ENCODE data around the gene WWC2.
A peak's percentile ranks its signal among the peaks of the same experiment; 100 is the strongest.
"Not testable (repeated sequence)": the region's sequence is repeated elsewhere in the genome, so short reads cannot be mapped to it uniquely, and the experiment has no call there.

Gene WWC2

DNA sequence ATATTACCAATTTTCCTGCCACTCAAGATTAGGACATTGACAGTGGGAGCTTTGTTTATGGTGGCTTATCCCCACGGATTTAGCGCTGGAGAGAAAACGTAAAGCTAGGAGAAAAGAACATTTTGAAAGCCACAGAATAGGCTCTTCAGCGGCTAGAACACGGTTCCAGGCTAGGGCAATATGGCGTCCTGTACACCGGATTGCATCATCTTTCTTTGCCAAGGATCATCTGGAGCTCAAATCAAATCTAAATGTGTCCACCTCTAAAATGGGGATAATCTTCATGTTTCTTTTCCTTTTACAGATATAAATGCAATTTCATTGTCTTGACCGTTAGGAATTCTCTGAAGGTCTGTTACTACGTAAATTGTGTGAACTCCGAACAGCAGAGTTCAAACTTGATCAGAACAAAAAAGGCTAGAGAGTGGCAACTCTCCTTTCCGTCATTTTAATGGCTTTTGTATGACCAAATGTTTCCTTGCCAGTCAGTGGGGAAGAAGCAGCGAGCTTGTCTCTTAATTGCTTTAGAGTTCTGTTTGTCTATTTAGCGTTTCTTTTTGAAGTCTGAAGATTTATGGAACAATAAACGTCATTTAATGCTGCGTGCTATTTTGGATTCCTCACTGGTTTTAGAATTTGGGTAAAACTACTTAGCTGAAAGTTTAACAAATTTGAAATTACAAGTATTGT is 2.6 kb upstream of the WWC2 start:
- no peaks in the 10 kb centered on the region for H3K4me1 Mint-ChIP-seq
- H3K9me3 Mint-ChIP-seq = no peaks in the 10 kb centered on the region
- no peak overlapping the region for H3K27ac Mint-ChIP-seq
- H3K4me3 Mint-ChIP-seq = no peak overlapping the region
- DNase-seq = no peak
- no peak for ATAC-seq
- peaks cover 21% of the 10 kb centered on the region for H3K27me3 Mint-ChIP-seq

DNA sequence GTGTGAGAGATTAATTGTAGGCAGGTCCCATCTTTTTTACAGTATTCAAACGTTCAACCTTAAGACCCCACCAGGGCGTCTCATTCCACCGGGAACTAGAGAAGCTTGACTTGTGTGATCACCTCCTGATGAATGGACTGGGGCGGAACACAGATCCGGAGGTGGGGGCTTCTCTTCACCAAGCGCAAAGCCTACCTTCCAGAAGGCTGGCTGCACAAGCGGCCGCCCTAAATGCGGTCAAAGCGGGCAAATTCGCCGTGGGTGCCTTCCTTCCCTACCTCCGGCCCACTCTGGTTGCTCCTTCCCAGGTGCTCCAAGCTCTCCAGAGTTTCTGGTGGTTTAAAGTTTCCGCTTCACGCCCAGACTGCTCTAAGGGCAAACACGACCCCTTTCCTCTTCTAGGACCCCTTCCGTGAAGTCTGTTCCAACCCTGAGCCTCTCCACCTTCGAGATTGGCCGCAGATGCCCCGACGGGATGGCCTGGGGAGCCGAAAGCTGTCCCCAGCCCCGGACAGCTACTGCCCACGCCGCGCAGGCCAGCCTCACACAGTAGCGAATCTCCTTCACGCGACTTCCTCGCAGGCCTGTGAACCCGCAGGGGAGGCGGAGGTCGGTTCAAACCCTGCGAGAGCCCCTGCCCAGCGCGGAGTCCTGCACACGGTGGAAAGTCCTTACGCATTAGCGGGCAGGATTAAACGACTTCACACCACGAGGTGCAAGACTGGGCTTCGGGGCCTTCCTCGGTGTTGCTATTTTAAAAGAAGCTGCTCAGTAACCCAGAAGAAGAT is 1.6 kb upstream of the WWC2 start:
- H3K4me3 Mint-ChIP-seq = peak overlapping the region; percentile 20 to 45
- peaks cover 31% of the 10 kb centered on the region for H3K27me3 Mint-ChIP-seq
- H3K9me3 Mint-ChIP-seq = no peaks in the 10 kb centered on the region
- ATAC-seq (no peak), DNase-seq (peak in 1 of 2 donors; percentile 8)
- H3K27ac Mint-ChIP-seq = no peak overlapping the region
- H3K4me1 Mint-ChIP-seq = no peaks in the 10 kb centered on the region

DNA sequence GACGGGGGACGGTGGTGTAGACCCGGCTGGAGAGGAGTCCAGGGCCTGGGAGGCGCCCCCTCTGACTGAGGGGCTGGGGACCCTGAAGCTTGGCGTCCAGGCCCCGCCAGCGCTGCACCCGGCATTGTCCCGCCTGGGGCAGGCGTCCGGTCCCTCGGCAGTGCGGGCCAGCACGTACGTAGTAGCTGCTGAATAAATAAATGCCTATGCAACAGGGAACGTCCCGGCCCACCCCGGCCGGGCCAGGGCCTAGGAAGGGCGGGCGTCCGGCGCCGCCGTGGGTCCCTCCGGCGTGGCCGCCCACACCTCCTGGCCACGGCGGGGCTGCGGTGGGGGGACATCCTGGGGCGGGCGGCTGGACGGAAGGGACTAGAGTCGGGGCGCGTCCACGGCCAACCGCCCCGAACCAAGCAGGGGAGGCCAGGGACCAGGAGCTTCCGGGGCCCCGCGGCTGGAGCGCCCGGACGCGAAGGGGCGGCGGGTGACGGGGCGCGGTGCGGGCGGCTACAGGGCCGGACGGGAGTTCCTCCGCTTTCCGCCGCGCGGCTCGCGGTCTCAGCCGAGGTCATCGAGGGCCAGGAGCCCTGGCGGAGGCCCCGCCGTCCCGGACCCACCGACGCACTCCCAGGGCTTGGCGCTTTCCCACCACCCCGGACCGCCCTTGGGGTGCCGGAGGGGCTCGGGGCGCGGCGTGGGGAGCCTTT is 886 bp upstream of the WWC2 start:
- H3K9me3 Mint-ChIP-seq = no peaks in the 10 kb centered on the region
- peaks cover 37% of the 10 kb centered on the region for H3K27me3 Mint-ChIP-seq
- H3K27ac Mint-ChIP-seq = no peak overlapping the region
- H3K4me1 Mint-ChIP-seq = no peaks in the 10 kb centered on the region
- H3K4me3 Mint-ChIP-seq = peak overlapping the region; percentile 76 to 78
- peak; percentile 63 for ATAC-seq
- DNase-seq = peak; percentile 30 to 41

DNA sequence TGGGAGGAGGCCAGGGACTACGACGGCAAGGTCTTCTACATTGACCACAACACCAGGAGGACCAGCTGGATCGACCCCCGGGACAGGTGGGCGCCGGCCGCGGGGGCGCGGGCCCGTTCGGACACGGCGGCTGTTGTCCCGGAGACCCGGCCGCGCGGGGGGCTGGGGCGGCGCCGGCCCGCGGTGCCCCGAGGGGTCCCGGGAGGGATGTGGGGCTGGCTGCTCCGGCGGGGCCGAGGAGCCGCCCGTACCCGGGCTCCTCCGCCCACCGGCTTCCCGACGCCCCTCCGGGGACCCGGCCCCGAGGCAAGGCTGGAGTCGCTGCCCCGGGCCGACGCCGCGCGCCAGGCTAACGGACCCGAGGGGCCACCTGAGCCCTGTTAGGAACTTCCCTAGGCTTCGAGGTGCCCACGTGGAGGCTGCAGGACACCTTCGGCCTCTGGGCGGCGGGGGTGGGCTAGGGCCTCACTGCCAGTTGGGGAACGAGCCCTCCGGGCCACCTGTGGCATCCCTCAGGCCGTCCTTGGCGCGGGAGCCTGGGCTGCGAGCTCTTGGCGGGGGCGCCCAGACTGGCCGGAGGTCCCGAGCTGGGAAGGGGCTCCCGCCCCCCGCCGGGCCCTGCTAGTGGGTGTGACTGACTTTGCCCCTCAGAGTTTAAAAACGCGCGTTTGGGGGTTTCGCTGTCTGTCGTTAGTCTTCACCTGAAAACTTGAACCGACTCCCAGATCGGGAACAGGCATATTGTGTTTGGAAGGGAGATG is 660 bp downstream of the WWC2 start:
- Mint-ChIP-seq H3K9me3 (no peaks in the 10 kb centered on the region), H3K4me1 (no peaks in the 10 kb centered on the region), H3K27me3 (peaks cover 37% of the 10 kb centered on the region), H3K27ac (no peak overlapping the region), H3K4me3 (peak overlapping the region; percentile 57 to 72)
- DNase-seq (peak; percentile 27 to 33), ATAC-seq (peak; percentile 32)

DNA sequence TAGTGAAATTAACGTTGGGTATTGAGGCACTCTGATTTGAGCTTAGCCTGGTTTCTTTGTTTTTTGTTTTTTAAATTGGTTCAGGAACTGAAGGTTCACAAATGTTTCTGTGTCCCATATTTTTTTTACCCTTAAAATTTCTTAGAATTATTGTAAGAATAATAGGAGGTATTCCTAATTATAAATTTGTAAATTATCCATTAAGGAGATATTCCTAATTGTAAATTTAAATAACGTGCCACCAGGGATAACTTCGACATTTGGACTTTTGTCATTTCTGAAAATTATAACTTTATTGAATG is 1.2 kb downstream of the WWC2 start:
- Mint-ChIP-seq H3K4me3 (peak overlapping the region; percentile 57 to 72), H3K27me3 (peaks cover 37% of the 10 kb centered on the region), H3K9me3 (no peaks in the 10 kb centered on the region), H3K4me1 (no peaks in the 10 kb centered on the region), H3K27ac (no peak overlapping the region)
- DNase-seq = no peak
- no peak for ATAC-seq

DNA sequence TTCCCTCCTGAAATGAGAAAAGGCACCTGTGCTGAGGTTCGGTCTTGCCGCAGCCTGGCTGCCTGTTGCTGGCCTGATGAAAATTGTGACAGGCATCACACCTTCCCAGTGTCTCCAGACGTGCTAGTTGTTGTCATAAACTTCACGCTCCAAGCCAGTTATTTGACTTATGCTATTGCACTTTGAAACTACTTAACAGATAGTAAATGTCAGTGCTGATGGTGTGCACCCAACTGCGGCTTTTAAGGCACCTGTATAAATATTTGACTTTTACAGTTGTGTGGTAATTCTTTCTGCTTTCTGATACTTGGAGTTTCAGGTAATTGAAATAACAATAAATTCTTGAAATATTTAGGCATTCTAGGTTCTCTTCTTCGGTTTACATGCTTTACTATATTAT is 1.8 kb downstream of the WWC2 start:
- H3K27ac Mint-ChIP-seq = no peak overlapping the region
- no peak for ATAC-seq
- H3K9me3 Mint-ChIP-seq = no peaks in the 10 kb centered on the region
- H3K4me3 Mint-ChIP-seq = no peak overlapping the region
- no peak for DNase-seq
- no peaks in the 10 kb centered on the region for H3K4me1 Mint-ChIP-seq
- peaks cover 37% of the 10 kb centered on the region for H3K27me3 Mint-ChIP-seq

DNA sequence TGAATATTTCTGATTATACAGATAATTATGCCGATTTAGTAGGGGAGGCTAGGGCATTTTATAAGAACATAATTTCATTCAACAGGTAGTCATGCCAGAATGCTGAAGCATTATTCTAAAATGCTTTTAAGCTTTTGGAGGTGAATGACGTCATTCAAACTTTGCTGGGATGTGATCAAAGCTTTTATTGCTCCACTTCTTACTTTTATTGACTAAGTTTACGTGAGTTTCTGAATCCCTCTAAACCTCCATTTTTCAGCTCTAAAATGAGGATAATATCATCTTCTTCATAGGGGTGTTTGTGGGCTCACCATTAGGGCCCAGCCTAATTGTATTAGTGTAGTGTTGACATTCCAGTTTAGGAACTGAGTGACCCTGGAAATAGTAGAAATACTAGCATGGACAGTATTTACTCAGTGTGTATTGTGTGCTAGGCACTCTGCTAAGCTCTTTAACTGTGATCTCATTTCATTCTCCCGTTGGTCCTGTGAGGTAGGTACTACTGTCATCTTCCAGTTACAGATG is 3.0 kb downstream of the WWC2 start:
- DNase-seq (no peak), ATAC-seq (no peak)
- H3K4me3 Mint-ChIP-seq = no peak overlapping the region
- H3K27me3 Mint-ChIP-seq = peaks cover 34% of the 10 kb centered on the region
- H3K9me3 Mint-ChIP-seq = no peaks in the 10 kb centered on the region
- H3K4me1 Mint-ChIP-seq = no peaks in the 10 kb centered on the region
- H3K27ac Mint-ChIP-seq = no peak overlapping the region

DNA sequence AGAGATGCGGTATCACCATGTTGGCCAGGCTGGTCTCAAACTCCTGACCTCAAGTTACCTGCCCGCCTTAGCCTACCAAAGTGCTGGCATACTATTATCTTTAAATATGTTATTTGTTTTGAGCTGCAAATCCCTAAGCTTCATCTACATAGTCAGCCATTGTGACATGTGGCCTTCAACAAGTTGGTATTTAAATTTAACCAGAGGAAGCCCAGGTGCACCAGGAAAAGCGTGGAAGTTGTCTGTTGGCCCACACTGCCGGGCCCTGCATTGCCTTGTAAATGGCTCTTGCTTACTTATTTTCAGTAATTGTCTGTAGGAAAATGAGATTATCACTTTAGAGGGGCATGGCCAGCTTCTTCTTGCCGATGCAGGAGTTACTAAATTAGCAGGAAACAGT is 6.0 kb downstream of the WWC2 start:
- Mint-ChIP-seq H3K4me1 (no peaks in the 10 kb centered on the region), H3K27me3 (peaks cover 31% of the 10 kb centered on the region), H3K27ac (no peak overlapping the region), H3K4me3 (no peak overlapping the region), H3K9me3 (no peaks in the 10 kb centered on the region)
- no peak for DNase-seq
- no peak for ATAC-seq

DNA sequence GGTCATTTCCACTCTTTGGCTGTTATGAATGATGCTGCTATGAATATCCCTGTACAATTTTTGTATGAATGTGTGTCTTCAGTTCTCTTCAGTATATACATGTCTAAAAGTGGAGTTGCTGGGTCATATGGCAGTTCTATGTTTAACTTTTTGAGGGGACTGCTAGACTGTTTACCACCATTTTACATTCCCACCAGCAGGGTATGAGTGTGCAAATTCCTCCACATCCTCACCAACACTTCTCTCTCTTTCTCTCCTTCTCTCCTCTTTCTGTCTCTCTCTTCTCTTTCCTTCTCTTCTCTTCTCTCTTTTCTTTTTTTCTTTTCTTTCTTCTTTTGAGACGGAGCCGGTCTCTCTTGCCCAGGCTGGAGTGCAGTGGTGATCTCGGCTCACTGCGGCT is 7.8 kb downstream of the WWC2 start:
- H3K27ac Mint-ChIP-seq = no peak overlapping the region
- H3K9me3 Mint-ChIP-seq = no peaks in the 10 kb centered on the region
- no peak overlapping the region for H3K4me3 Mint-ChIP-seq
- peaks cover 26% of the 10 kb centered on the region for H3K27me3 Mint-ChIP-seq
- no peak for DNase-seq
- ATAC-seq = no peak
- H3K4me1 Mint-ChIP-seq = no peaks in the 10 kb centered on the region

DNA sequence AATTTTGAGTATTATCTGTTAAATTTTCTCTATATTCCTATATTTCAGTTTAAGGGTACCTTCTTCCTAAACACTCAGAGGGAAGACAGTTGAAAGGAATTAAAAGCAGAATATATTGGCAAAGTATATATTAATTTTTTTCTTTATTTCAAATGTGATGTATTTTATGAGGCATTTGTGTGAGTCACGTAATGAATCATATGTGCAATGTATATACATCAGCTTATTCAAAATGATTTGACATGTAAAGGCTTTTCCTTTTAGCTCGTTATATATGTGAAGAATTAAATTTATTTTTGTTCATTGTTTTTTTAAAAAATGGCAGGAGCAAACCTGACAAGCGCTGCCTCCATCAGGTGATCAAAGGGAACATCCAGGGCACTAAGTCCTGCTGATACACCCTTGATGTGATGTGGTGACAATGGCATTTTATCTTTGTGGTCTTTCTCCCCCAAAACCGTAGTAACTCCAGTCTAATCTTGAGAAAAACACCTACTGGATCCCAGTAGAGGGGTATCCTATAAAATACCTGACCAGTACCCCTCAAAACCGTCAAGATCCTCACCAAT is 8.9 kb downstream of the WWC2 start:
- H3K27ac Mint-ChIP-seq = no peak overlapping the region

DNA sequence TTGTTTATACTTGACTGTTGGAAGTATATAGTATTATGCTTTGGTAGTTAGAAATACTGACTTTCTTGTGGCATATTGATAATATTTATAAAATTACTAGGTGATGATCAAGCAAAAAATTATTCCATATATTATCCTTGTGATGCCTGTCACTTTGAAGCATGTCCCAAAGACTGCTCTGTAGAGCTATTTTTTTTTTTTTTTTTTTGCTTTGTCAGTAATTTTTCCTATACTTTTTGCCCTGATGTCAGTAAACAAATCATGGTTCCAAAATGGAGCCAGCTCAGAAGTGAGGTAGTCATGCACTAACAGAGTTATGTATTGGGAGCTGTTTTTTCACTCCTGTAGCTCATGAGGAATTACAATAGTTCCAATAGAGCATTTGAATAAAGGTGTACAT is 11.2 kb downstream of the WWC2 start:
- DNase-seq = no peak
- Mint-ChIP-seq H3K27ac (no peak overlapping the region), H3K9me3 (no peaks in the 10 kb centered on the region), H3K4me3 (no peak overlapping the region), H3K4me1 (no peaks in the 10 kb centered on the region), H3K27me3 (peaks cover 14% of the 10 kb centered on the region)
- ATAC-seq = no peak

More for the DNA sequence above, 8.9 kb downstream of the WWC2 start:
- no peak overlapping the region for H3K4me3 Mint-ChIP-seq
- no peaks in the 10 kb centered on the region for H3K4me1 Mint-ChIP-seq
- peaks cover 15% of the 10 kb centered on the region for H3K27me3 Mint-ChIP-seq
- ATAC-seq = no peak
- H3K9me3 Mint-ChIP-seq = no peaks in the 10 kb centered on the region
- no peak for DNase-seq

DNA sequence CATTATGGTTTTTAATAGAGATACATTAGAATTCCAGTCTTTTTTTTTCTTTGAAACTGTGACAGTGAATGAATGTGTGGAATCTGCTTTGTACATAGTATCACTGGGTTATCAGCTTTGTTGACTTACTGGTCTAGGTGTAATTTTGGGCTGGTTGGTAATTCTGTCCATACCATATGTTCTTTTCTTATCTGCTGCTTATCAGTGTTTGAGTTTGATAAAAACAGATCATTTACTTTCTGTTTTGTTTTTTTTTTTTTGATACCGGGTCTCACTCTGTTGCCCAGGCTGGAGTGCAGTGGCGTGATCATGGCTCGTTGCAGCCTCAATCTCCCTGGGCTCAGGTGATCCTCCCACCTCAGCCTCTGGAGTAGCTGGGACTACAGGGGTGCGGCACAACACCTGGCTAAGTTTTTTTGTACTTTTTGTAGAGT is 12.4 kb downstream of the WWC2 start:
- Mint-ChIP-seq H3K9me3 (no peaks in the 10 kb centered on the region), H3K4me1 (no peaks in the 10 kb centered on the region), H3K27ac (no peak overlapping the region), H3K4me3 (no peak overlapping the region), H3K27me3 (peaks cover 13% of the 10 kb centered on the region)
- ATAC-seq (no peak), DNase-seq (no peak)

DNA sequence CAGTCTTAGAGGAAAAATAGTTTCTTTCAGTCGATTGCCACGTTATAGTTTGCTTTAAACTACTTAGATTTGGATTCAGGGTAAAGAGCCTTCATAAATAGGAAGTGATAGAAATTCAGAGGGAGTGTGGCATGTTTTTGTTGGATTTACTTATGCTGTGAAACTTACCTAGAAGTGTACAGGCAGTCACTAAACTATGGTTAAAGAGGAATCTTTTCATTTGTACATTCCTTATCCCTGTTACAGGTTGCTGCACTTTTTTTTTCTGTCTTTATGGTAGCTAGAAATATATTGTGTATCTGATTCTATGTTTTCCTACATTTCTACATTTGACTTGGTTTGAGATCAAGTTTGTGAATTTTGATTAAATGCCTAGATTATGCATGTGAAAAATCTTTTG is 19.1 kb downstream of the WWC2 start:
- no peak for ATAC-seq
- no peaks in the 10 kb centered on the region for H3K9me3 Mint-ChIP-seq
- no peak overlapping the region for H3K4me3 Mint-ChIP-seq
- H3K27ac Mint-ChIP-seq = no peak overlapping the region
- H3K27me3 Mint-ChIP-seq = no peaks in the 10 kb centered on the region
- no peak for DNase-seq
- no peaks in the 10 kb centered on the region for H3K4me1 Mint-ChIP-seq

DNA sequence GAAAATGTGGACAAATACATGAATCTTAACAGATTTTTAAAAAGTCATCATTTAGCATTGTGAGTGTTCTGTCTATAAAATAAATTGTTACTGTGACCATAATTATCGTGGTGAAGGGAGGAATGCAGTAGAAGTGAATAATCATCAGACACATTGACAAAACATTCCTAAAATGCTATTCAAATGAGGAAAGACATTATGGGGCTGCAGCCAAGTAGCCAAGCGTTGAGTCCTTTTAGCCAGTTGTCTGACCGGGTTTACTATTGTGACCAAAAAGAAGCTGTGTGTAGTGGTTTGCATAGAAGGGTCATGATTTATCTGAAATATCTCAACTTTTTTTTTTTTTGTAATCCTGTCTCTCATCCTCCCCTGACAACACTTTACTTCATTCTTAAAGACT is 19.5 kb downstream of the WWC2 start:
- H3K27ac Mint-ChIP-seq = no peak overlapping the region
- H3K9me3 Mint-ChIP-seq = no peaks in the 10 kb centered on the region
- ATAC-seq = no peak
- H3K27me3 Mint-ChIP-seq = no peaks in the 10 kb centered on the region
- H3K4me3 Mint-ChIP-seq = no peak overlapping the region
- no peak for DNase-seq
- no peaks in the 10 kb centered on the region for H3K4me1 Mint-ChIP-seq

DNA sequence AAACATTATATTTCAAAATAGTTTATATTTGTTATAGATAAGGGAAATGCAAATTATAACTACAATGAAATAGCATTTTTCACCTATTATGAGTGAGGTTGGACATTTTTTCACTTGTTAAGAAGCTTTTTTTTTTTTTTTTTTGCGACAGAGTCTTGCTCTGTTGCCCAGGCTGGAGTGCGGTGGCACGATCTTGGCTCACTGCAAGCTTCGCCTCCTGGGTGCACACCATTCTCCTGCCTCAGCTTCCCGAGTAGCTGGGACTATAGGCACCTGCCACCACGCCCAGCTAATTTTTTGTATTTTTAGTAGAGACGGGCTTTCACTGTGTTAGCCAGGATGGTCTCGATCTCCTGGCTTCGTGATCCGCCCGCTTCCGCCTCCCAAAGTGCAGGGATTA is 22.6 kb downstream of the WWC2 start:
- not testable (repeated sequence) for H3K9me3 Mint-ChIP-seq, ATAC-seq, H3K4me3 Mint-ChIP-seq, H3K27ac Mint-ChIP-seq, DNase-seq, H3K4me1 Mint-ChIP-seq, H3K27me3 Mint-ChIP-seq
